Activated T-cell treated with anti-CD3 and anti-CD28 coated beads, Interleukin-2, amount 50 U/mL, for 72 hours (primary cell): ENCODE measurements around the gene TTBK2. TPM values are rescaled to one million over a fixed set of nuclear protein-coding genes. Genes with fewer than 3 reads are reported as not detected.

ENCODE experiments used
- ATAC-seq, 2 donors: fragments of 150-1000 bp; cut with Tn5 transposase; replicated peaks in 1 of 2; 2 replicates each; pipeline ENCODE4 v1.10.0; 2021; ENCODE audit warnings: moderate library complexity in 2 of 2, mild to moderate bottlenecking in 1 of 2
- DNase-seq, 2 donors: peaks; one replicate each; pipeline ENCODE4 v3.0.0; 2021 to 2022; ENCODE audit warnings: mixed read lengths in 1 of 2
- H3K27ac Mint-ChIP-seq: one replicate; pipeline ENCODE4 v1.8.0; 2022; ENCODE audit warnings: mild to moderate bottlenecking, moderate library complexity, mixed read lengths
- H3K27me3 Mint-ChIP-seq: one replicate; pipeline ENCODE4 v1.8.0; 2022; ENCODE audit warnings: low read depth, mixed read lengths
- H3K36me3 Mint-ChIP-seq, 2 donors: one replicate each; pipeline ENCODE4 v1.8.0; 2022; ENCODE audit warnings: mixed read lengths in 2 of 2, mild to moderate bottlenecking in 1 of 2; ENCODE audit not compliant: insufficient read depth in 2 of 2
- H3K4me1 Mint-ChIP-seq: one replicate; pipeline ENCODE4 v1.8.0; 2022; ENCODE audit warnings: low read depth, mixed read lengths
- H3K4me3 Mint-ChIP-seq, 2 donors: one replicate each; pipeline ENCODE4 v1.8.0; 2022; ENCODE audit warnings: mild to moderate bottlenecking in 2 of 2, mixed read lengths in 2 of 2, moderate library complexity in 2 of 2
- H3K9me3 Mint-ChIP-seq, 2 donors: one replicate each; pipeline ENCODE4 v1.8.0; 2022; ENCODE audit warnings: mixed read lengths in 2 of 2
- total RNA-seq, 2 donors: library from RNA; stranded (reverse); gene quantifications; one replicate each; pipeline ENCODE4 v1.2.3, GENCODE V29; 2022

TTBK2 gene
- total RNA-seq, 2 donors from 2014 or later = 23.4 to 23.7 TPM

DNA sequence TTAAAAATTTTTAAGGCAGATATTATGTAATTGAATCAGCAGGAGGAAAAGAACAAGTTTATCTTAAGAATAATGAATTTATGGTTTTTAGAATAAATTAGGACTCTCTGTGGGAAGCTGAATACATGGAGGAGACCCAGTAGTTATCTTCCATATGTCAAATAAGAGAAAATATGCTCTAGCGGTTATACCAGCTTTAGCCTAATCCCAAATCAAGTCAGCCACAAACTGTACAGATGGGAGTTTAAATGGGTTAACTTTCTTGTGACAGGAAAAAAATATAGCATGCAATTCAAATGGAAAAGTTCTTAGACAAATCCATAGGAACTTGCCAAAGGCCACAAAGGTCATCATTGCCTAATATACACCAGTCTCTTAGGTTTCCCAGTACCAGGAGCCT is 84.3 kb downstream of the TTBK2 start:
- ATAC-seq (no peak), DNase-seq (no peak)
- Mint-ChIP-seq H3K27me3 (no peaks in the 10 kb centered on the region), H3K27ac (no peak overlapping the region), H3K36me3 (no peaks in the 10 kb centered on the region), H3K9me3 (no peaks in the 10 kb centered on the region), H3K4me1 (no peaks in the 10 kb centered on the region), H3K4me3 (no peak overlapping the region)

DNA sequence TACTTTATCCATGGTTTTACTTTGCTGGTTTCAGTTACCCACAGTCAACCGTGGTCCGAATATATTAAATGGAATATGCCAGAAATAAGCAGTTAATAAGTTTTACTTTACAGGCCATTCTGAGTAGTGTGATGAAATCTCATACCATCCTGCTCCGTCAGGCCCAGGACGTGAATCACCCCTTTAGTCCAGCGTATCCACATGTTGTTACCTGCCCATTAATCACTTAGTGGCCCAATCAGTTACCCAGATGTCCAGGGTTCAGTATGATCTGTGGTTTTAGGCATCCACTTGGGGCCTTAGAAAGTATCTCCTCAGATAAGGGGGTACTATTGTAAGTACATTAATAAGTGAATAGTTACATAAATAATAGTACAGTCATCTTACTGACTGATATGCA is 88.0 kb downstream of the TTBK2 start:
- H3K9me3 Mint-ChIP-seq = no peaks in the 10 kb centered on the region
- no peaks in the 10 kb centered on the region for H3K36me3 Mint-ChIP-seq
- H3K27ac Mint-ChIP-seq = no peak overlapping the region
- no peaks in the 10 kb centered on the region for H3K27me3 Mint-ChIP-seq
- no peaks in the 10 kb centered on the region for H3K4me1 Mint-ChIP-seq
- ATAC-seq (no peak), DNase-seq (no peak)
- no peak overlapping the region for H3K4me3 Mint-ChIP-seq

DNA sequence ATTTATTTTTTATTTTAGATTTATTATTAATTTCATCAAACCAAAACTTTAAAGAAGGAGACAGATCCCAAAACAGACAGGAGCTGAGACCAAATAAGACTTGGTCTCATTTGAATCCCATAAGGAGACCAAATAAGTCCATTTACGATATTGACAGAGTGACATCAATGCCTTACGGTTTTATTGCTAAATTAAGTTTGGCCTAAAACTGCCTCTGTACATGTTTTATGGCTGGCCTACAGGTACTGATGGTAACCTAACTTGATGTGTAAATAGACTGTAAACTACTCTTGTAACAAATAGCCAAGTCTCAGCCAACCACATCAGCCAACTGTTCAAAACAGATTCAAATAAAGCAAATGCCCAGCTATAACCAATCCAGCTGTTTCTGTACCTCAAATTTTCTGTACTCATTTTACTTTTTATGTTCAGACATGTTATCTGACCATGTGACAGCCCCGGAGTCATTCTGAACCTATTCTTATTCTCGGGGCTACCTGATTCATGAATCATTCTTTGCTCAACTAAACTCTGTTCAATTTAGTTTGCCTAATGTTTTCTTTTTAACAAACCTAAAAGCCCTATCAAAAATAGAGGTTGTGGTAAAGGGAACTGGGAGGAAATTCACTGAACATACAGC is 94.2 kb downstream of the TTBK2 start:
- Mint-ChIP-seq H3K4me3 (no peak overlapping the region), H3K4me1 (no peaks in the 10 kb centered on the region), H3K27me3 (no peaks in the 10 kb centered on the region), H3K27ac (no peak overlapping the region), H3K9me3 (no peaks in the 10 kb centered on the region), H3K36me3 (no peaks in the 10 kb centered on the region)
- DNase-seq = no peak
- ATAC-seq = peak in 1 of 2 donors; percentile 48

DNA sequence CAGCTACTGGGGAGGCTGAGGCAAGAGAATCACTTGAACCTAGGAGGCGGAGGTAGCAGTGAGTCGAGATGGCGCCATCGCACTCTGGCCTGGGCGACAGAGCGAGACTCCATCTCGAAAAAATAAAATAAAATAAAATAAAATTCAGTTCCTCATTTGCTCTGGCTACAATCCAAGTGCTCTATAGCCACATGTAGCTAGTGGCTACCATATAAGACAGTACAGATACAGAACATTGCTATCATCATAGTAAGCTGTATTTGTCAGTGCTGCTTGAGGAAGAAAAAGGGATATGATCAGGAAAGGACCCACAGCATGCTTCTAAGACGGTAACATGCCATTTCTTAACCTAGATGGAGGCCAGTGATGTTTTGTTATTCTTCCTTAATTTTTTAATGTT is 95.0 kb downstream of the TTBK2 start:
- ATAC-seq (no peak), DNase-seq (no peak)
- H3K27ac Mint-ChIP-seq = no peak overlapping the region
- H3K27me3 Mint-ChIP-seq = no peaks in the 10 kb centered on the region
- H3K36me3 Mint-ChIP-seq = no peaks in the 10 kb centered on the region
- no peaks in the 10 kb centered on the region for H3K4me1 Mint-ChIP-seq
- H3K4me3 Mint-ChIP-seq = no peak overlapping the region
- H3K9me3 Mint-ChIP-seq = no peaks in the 10 kb centered on the region

DNA sequence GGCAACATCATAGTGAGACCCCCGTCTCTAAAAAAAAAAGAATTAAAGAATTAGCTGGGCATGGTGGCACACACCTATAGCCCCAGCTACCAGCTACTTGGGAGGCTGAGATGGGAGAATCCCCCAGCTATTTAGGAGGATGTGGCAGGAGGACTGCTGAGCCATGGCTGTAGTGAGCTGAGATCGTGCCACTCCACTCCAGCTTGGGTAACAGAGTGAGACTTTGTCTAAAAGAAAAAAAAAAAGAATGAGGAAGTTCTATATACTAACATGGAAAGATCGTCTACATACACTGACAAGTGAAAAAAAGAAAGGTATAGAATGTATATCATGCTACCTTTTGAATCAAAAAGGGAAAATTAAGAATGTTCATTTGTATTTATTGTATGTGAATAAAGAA is 99.8 kb downstream of the TTBK2 start:
- no peaks in the 10 kb centered on the region for H3K27me3 Mint-ChIP-seq
- ATAC-seq (no peak), DNase-seq (no peak)
- H3K4me1 Mint-ChIP-seq = no peaks in the 10 kb centered on the region
- no peak overlapping the region for H3K27ac Mint-ChIP-seq
- no peak overlapping the region for H3K4me3 Mint-ChIP-seq
- no peaks in the 10 kb centered on the region for H3K36me3 Mint-ChIP-seq
- no peaks in the 10 kb centered on the region for H3K9me3 Mint-ChIP-seq

DNA sequence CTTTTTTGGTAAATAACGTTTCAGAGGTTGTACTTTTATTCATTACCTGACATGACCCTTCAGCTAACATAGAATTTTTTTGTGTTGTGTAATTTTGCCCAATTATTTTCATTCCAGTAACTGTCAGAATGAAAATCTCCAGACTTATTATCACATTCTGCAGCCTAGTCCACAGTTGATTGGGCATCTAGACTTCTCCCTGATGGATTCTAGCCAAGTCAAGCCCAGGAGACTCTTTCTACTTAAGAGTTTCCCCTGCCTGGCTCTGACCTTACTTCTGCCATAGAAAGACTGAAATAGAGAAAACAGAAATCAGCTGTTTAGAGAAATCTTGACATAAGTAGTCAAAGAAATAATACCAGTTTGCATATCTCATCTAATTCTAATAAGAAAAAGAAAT is 100.8 kb downstream of the TTBK2 start:
- no peaks in the 10 kb centered on the region for H3K27me3 Mint-ChIP-seq
- no peak overlapping the region for H3K27ac Mint-ChIP-seq

DNA sequence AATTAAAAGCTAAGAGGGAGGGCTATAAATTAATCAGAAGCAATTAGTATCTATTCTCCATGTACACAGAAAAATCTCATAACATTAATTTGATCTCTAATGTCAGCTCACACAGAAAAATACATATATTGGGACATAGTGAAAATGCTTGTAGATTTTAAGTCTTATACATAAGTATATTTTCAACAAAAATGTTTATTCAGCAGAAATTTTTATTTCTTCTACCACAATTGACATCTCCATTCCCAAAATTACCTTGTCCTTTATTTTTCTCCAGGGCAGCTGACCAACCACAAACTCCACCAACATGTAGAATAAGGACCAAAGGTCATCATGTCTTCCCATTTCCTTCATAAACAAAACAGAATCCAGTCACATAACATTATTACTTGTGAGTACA is 109.1 kb downstream of the TTBK2 start:
- no peak overlapping the region for H3K4me3 Mint-ChIP-seq
- no peak for ATAC-seq
- peaks cover 0 to 2% of the 10 kb centered on the region in 2 donors for H3K36me3 Mint-ChIP-seq
- no peaks in the 10 kb centered on the region for H3K4me1 Mint-ChIP-seq
- no peaks in the 10 kb centered on the region for H3K9me3 Mint-ChIP-seq
- H3K27me3 Mint-ChIP-seq = no peaks in the 10 kb centered on the region
- no peak overlapping the region for H3K27ac Mint-ChIP-seq
- no peak for DNase-seq

More for the DNA sequence above, 100.8 kb downstream of the TTBK2 start:
- no peaks in the 10 kb centered on the region for H3K9me3 Mint-ChIP-seq
- no peaks in the 10 kb centered on the region for H3K36me3 Mint-ChIP-seq
- no peaks in the 10 kb centered on the region for H3K4me1 Mint-ChIP-seq
- H3K4me3 Mint-ChIP-seq = no peak overlapping the region
- DNase-seq (no peak), ATAC-seq (no peak)

DNA sequence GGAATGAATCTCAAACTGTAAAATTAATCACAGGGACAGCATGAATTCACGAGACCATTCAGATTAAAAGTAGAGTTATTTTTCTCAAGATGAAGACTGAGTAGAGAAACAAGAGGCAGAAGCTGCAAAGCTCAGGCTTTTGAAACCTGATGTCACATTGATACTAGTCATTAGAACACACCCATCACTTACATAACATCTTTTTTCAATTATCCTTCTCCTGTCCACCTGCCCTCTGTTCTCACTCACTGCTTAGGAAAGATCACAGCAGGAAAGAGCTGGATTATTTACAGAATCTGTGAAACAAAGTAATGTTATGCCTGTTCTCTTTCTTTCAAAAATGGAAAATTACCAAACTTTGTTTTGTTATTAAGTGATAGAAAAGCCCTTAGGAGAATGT is 111.7 kb downstream of the TTBK2 start:
- Mint-ChIP-seq H3K4me3 (no peak overlapping the region), H3K27ac (no peak overlapping the region), H3K4me1 (no peaks in the 10 kb centered on the region), H3K27me3 (no peaks in the 10 kb centered on the region), H3K36me3 (peaks cover 0 to 2% of the 10 kb centered on the region in 2 donors), H3K9me3 (no peaks in the 10 kb centered on the region)
- DNase-seq (no peak), ATAC-seq (no peak)

DNA sequence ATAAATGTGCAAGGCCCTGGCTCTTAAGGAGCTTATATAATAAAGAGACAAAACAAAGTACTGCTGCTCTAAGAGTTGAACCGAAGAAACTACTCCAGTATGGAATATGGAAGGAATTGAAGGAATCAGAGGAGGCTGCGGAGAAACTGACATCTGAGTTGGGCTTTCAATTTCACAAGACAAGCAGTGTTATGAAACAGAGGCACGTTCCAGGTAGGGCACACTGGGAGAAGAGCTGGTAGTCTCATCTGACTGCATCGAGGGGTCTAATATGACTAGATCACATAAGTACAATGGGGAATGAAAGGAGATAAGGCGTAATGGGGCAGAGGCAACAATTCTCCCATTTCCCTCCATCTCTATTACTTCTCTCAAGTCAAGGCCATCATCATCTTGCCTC is 115.3 kb downstream of the TTBK2 start:
- Mint-ChIP-seq H3K4me3 (no peak overlapping the region), H3K4me1 (no peaks in the 10 kb centered on the region), H3K9me3 (no peaks in the 10 kb centered on the region), H3K27me3 (no peaks in the 10 kb centered on the region), H3K27ac (no peak overlapping the region), H3K36me3 (peaks cover 0 to 3% of the 10 kb centered on the region in 2 donors)
- DNase-seq = no peak
- ATAC-seq = no peak

DNA sequence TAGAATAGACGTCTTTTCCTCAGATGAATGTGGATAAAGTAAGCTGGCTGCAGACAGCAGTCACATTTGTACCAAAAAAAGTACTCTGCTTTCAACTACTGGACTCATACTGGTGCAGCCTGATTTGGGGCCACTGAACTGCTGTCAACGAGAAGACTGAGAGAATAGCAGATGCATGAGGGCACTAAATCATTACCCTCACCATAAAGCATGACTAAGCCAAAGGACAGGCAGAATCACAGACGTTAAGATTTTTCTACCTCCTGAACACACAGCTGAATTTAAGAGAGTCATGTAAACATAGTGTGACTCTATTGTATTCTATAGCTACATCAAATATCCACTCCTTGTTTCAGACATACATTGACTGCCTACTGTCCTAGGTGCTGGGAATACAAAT is 115.8 kb downstream of the TTBK2 start:
- Mint-ChIP-seq H3K36me3 (peaks cover 0 to 2% of the 10 kb centered on the region in 2 donors), H3K4me3 (no peak overlapping the region), H3K27ac (no peak overlapping the region), H3K27me3 (no peaks in the 10 kb centered on the region), H3K9me3 (no peaks in the 10 kb centered on the region), H3K4me1 (no peaks in the 10 kb centered on the region)
- no peak for ATAC-seq
- DNase-seq = no peak

DNA sequence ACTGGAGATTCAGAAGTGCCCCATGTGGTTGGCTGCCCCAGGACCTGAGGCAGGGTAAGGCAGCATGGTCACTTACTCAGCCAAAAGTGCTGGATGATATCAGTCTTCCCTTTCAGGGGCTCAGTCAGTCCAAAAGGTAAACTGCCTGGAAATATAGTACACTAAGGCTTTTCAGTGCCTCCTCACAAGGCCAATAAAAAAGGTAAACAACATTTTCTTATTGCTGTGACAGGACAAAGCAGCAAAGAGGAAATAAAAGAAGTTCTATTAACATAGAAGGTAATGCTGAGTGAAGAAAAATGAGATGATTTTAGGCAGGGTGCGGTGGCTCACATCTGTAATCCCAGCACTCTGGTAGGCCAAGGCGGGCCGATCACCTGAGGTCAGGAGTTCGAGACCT is 117.1 kb downstream of the TTBK2 start:
- Mint-ChIP-seq H3K4me3 (no peak overlapping the region), H3K27ac (no peak overlapping the region), H3K9me3 (no peaks in the 10 kb centered on the region), H3K36me3 (peaks cover 0 to 2% of the 10 kb centered on the region in 2 donors), H3K27me3 (no peaks in the 10 kb centered on the region), H3K4me1 (no peaks in the 10 kb centered on the region)
- no peak for ATAC-seq
- no peak for DNase-seq

DNA sequence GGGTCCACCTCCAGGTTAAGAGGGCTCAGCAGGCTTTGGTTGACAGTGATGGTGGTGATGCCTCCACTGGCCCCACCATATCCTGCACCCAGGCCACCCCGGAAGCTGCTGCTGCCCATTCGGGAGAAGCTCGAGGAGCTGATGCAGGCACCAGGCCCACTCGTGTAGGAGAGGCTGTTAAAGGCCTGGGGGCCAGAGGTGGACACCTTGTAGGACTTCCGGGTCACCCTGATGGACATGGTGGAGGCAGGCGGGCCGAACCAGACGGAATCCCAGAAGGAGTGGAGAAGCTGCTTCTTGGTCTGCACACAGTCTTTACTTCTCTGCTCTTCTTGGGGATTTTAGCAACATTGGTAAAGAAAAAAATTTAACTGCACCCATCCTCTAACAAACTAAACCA is 118.4 kb downstream of the TTBK2 start:
- ATAC-seq (no peak), DNase-seq (no peak)
- Mint-ChIP-seq H3K36me3 (peaks cover 0 to 2% of the 10 kb centered on the region in 2 donors), H3K27me3 (no peaks in the 10 kb centered on the region), H3K4me1 (no peaks in the 10 kb centered on the region), H3K9me3 (no peaks in the 10 kb centered on the region), H3K27ac (no peak overlapping the region), H3K4me3 (no peak overlapping the region)

DNA sequence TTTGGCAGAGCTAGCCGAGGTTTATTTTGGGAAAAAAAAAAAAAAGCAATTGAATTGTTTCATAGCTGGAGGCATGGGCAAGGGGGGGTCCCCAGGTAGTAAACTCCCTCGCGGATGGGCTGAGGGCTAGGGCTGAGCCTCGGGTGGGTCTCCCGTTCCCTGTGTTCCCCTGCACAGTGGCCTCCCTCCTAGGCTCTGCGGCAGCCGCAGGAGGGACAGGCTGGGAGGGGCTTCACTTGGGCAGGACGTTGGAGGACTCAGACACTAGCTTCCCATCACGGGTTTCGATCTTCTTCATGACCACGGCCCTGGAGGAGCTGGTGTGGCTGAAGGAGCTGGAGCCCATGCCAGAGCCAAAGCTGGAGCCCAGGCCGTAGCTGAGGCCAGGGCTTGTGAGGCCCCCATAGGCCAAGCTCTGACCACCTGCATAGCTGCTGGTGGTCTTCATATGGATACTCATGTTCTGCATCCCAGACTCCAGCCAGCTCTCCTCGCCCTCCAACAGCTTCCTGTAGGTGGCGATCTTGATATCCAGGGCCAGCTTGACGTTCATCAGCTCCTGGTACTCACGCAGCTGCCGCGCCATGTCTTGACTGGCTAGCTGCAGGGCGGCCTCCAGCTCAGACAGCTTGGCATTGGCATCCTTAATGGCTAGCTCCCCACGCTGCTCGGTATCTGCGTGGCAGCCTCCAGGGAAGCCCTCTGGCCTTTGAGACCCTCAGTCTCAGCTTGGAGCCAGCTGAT is 119.7 kb downstream of the TTBK2 start:
- DNase-seq = no peak
- H3K9me3 Mint-ChIP-seq = no peaks in the 10 kb centered on the region
- no peak overlapping the region for H3K27ac Mint-ChIP-seq
- H3K4me3 Mint-ChIP-seq = no peak overlapping the region
- H3K36me3 Mint-ChIP-seq = peaks cover 0 to 2% of the 10 kb centered on the region in 2 donors
- no peaks in the 10 kb centered on the region for H3K27me3 Mint-ChIP-seq
- no peak for ATAC-seq
- no peaks in the 10 kb centered on the region for H3K4me1 Mint-ChIP-seq

DNA sequence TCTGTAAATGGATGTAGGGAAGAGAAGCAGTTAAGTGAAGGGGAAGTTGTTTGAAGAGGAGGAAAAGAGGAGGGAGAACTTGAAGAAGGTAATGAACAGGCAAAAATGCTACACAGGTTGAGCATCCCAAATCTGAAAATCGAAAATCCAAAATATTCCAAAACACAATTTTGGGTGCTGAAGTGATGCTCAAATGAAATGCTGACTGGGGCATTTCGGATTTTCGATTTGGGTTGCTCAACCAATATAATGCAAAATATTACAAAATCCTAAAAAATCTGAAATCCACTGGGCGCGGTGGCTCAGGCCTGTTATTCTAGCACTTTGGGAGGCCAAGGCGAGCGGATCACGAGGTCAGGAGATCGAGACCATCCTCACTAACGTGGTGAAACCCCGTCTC is 121.8 kb downstream of the TTBK2 start:
- H3K4me3 Mint-ChIP-seq = no peak overlapping the region
- no peak for DNase-seq
- H3K27me3 Mint-ChIP-seq = no peaks in the 10 kb centered on the region
- ATAC-seq = no peak
- H3K4me1 Mint-ChIP-seq = no peaks in the 10 kb centered on the region
- H3K27ac Mint-ChIP-seq = no peak overlapping the region
- peaks cover 0 to 2% of the 10 kb centered on the region in 2 donors for H3K36me3 Mint-ChIP-seq
- H3K9me3 Mint-ChIP-seq = no peaks in the 10 kb centered on the region
